ENCODE results near the gene PDS5A. TPM values are rescaled to one million over a fixed set of nuclear protein-coding genes. Genes with fewer than 3 reads are reported as not detected.
"Not testable (repeated sequence)": the region's sequence is repeated elsewhere in the genome, so short reads cannot be mapped to it uniquely, and the experiment has no call there.

PDS5A gene
- polyA plus RNA-seq, 5 donors = 51.1 to 80.0 (median 65.8) TPM

DNA sequence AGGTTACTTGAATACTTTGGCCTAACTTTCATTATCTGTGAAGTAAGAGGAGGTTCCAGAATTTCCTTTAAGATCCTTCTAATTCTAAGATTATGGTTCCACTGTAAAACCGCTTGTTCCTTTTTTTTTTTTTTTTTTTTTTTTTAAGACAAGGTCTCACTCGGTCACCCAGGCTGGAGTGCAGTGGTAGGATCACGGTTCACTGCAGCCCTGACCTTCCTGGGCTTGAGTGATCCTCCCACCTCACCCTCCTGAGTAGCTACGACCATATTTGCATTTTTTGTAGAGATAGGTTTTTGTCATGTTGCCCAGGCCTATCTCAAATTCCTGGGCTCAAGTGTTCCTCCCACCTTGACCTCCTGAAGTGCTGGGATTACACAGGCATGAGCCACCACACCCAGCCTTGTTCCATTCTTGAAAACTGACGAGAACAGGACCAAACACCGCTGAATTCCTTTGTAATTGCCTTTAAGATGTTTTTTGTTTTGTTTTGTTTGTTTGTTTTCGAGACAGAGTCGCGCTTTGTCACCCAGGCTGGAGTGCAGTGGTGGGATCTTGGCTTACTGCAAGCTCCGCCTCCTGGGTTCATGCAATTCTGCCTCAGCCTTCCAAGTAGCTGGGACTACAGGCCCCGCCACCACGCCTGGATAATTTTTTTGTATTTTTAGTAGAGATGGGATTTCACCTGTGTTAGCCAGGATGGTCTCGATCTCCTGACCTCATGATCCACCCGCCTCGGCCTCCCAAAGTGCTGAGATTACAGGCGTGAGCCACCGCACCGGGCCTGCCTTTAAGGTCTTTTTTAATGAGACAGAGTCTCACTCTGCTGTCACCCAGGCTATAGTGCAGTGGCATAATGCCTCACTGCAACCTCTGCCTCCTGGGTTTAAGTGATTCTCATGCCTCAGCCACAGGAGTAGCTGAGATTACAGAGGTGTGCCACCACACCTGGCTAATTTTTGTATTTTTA, 6.8 kb downstream of the PDS5A start:
- DNase-seq = no peak

GRCh38 chr4:39963656-39964055, 14.1 kb downstream of the PDS5A start:
- no peak for DNase-seq

- no peak for DNase-seq
Observed at GRCh38 chr4:39961311-39961877, 16.3 kb downstream of the PDS5A start.

- no peak for DNase-seq
Observed at GRCh38 chr4:39950861-39951481, 26.7 kb downstream of the PDS5A start.

DNA sequence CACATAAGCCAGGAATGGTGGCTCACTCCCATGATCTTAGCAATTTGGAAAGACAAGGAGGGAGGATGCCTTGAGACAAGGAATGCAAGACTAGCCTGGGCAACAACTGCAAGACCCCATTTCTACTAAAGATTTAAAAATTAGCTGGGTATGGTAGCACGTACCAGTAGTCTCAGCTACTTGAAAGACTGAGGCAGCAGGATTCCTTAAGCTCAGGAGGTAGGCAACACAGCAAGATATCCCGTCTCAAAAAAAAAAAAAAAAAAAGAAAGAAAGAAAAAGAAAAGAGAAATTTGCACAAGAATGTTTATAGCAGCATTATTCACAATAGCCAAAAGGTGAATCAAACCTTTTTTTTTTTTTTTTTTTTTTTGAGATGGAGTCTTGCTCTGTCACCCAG, 29.7 kb downstream of the PDS5A start:
- no peak for DNase-seq

DNA sequence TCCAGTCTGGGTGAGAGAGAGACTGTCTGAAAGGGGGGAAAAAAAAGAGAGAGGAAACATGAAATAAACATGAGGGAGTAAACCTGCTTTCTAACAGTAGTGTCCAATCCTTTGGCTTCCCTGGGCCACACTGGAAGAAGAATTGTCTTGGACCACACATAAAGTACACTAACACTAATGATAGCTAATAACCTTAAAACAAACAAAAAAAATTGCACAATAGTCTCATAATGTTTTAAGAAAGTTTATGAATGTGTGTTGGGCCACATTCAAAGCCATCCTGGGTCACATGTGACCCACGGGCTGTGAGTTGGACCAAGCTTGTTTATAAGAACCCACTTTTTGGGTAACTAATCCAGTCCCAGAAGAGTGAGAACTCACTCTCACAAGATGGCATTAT, 30.3 kb downstream of the PDS5A start:
- peak; percentile 8 to 12 for DNase-seq

DNA sequence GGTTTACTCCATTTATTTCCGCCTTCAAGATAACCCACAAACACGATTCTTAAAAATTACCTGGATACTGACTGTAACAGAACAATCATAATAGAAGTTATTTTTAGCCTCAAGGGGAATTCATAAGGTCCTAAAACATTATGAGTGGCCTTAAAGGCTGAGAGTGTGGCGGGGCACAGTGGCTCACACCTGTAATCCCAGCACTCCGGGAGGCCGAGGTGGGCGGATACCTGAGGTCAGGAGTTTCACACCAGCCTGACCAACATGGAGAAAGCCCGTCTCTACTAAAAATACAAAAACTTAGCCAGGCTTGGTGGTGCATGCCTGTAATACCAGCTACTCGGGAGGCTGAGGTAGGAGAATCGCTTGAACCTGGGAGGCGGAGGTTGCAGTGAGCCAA, 33.5 kb downstream of the PDS5A start:
- not testable (repeated sequence) for DNase-seq

DNA sequence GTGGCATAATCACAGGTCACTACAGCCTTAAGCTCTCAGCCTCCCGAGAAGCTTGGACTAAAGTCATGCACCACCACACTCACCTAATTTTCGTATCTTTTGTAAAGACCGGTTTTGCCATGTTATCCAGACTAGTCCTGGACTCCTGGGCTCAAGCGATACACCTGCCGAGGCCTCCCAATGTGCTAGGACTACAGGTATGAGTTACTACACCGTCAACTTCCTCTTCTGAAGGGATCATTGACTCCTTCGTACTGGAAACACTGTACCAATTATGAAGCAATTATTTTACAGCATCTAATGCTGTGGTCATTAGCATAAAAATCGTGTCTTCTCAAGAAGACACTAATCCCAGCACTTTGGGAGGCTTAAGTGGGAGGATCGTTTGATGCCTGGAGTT, 35.2 kb downstream of the PDS5A start:
- no peak for DNase-seq

- no peak for DNase-seq
Observed at GRCh38 chr4:39941682-39942217, 36.0 kb downstream of the PDS5A start.

DNA sequence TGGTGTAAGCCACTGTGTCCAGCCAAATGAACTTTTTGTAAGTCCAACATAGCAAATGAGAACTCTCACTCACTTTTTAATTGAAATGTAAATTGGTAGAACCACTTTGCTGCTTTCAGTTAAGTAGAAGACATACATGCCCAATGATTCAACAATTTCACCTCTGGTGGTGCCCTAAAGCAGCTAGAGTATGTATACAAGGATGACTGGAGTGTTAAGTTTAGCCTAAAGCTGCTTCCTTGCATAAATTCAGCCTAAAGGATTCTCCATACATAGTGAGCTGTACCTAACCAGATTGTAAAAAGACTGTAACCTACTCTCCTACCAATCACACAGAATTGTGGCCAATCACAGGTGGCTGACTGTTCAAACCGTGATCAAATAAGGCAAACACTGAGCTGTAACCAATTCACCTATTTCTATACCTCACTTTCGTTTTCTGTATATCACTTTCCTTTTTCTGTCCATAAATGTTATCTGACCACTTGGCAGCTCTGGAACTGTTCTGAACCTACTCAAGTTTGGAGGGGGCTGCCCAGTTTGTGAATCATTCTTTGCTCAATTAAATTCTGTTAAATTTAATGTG, 39.9 kb downstream of the PDS5A start:
- DNase-seq = no peak

DNA sequence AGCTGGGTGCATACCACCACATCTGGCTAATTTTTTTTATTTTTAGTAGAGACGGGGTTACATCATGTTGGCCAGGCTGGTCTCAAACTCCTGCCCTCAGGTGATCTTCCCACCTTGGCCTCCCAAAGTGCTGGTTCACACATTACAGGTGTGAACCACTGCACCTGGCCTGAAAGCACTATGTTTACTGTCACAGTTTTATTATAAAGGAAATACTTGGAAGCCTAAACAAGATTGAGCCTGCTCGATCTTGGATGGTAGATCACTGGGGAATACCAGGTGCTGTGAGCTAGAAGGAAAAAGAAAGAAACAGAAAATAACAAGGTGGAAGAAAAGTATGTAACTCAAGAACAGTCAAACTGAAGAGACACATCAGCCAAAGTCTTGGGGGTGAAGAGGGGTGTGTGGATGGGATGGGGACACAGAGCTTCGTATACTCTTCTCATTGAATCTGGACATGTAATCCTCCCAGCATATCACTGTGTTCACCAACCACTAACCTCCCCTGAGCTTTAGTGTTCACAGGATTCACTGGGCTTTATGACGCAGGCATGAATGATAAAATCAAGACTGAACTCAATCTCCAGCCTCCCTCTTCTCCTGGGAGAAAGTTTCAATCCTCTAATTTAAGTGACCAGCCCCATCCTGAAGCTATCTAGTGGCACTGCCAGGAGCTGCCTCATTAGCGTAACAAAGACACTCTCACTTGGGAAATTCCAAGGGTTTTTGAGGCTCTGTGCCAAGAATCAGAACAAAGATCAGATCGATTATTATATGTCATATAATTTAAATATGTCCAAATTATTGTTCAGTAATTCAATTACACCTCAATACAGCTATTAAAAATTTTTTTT, 40.9 kb downstream of the PDS5A start:
- DNase-seq = no peak

- no peak for DNase-seq
Observed at GRCh38 chr4:39933671-39934590, 43.8 kb downstream of the PDS5A start.

DNA sequence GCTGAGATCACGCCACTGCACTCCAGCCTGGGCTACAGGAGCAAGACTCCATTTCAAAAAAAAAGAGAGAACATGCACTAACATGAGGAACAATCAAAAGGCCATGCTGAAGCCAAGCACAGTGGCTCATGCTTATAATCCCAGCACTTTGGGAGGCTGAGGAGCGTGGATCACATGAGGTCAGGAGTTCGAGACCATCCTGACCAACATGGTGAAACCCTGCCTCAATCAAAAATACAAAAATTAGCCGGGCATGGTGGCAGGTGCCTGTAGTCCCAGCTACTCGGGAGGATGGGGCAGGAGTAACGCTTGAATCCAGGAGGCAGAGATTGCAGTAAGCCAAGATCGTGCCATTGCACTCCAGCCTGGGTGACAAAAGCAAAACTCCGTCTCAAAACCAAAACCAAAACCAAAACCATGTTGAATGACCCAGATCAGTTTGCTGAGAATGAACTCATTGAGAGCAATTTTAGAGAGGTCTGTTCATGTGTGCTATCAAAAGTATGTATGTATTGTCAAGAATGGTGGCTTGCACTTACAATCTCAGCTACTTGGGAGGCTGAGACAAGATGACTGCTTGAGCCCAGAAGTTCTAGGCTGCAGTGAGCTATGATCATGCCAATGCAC, 44.8 kb downstream of the PDS5A start:
- DNase-seq = no peak

DNA sequence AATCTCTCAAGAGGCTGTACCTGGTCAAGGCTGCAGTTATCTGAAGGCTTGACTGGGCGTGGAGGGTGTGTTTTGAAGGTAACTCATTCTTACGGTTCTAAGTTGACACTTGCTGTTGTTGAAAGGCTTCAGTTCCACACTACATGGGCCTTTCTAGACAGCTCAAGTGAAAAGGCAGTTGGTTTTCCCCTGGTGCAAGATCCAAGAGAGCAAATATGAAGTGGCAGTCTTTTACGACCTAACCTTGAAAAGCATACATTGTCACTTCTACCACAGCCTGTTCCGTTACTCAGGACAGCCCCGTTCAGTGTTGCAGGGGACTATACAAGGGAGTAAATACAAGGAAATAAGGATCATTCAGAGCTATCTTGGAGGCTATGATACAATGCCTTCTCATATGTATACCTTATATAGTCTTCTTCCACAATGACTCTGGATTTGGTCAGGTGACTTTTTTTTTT, 46.2 kb downstream of the PDS5A start:
- no peak for DNase-seq

GRCh38 chr4:39928538-39928937, 49.2 kb downstream of the PDS5A start:
- no peak for DNase-seq

DNA sequence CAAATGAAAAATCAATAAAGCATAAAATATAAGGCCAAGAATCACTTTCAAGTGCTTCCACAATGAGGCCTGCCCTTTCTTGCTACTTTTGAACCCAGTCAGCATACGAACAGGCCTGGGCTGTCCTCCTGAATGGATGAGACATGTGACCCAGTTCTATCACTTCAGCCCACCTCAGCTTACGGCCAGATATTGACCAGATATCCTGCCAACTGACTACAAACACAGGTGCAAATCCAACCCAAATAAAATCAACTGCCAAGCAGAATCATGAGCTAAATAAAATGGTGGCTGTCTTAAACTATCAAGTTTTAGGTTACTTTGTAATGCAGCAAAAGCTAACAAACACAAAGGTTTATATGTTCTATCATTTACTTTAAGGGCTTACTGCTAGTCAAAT, 53.7 kb downstream of the PDS5A start:
- no peak for DNase-seq

DNA sequence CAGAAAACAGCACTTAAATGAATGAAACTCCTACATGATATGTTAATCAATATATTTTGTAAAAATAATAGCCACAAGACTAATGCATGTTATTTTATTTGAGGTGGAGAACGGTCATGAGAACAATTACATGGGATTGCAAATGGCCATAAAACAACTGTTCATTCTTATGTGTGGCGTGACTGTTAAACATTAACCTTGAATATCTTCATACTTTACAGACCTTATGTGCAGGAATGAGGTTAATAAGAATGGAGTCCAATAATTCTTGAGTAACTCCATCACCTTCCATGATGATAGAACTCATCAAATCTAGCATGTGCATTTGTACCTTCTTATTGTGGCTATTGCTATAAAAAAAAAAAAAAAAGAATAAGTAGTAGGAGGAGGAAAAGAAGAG, 55.3 kb downstream of the PDS5A start:
- no peak for DNase-seq

DNA sequence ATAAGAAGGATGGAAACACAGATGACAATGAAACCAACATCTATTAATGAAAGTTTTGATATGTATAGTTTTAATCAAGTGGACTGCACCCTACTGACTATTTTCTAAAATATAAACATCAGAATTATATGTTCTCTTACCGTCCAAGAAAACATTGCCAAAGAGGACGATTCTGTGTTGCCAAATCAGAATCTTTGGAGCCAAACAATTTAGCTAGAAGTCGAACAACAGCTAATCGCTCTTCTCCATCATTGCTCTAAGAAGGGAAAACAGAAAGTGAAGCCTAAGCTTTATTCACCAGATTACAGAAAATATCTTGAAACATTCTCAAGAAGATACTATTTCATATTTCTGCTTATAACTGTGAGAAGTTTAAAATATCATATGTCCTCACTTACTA, 64.2 kb downstream of the PDS5A start:
- DNase-seq = no peak

- DNase-seq = no peak
Observed at GRCh38 chr4:39910064-39910463, 67.6 kb downstream of the PDS5A start.

- no peak for DNase-seq
Observed at GRCh38 chr4:39908284-39908683, 69.4 kb downstream of the PDS5A start.
